Stimulated activated naive CD8-positive, alpha-beta T cell treated with anti-CD3 and anti-CD28 coated beads, Interleukin-15, Interleukin-2, amounts not matched to agents 100 U/mL and 50 U/mL, for 24 hours (primary cell): ENCODE data around the gene IP6K2.
"Not testable (repeated sequence)": the region's sequence is repeated elsewhere in the genome, so short reads cannot be mapped to it uniquely, and the experiment has no call there.

Source experiments
- ATAC-seq: fragments of 150-1000 bp; cut with Tn5 transposase; one replicate; pipeline ENCODE4 v1.10.0; 2021
- DNase-seq: peaks from one replicate; pipeline ENCODE4 v3.0.0; 2021

The IP6K2 gene, protein sequence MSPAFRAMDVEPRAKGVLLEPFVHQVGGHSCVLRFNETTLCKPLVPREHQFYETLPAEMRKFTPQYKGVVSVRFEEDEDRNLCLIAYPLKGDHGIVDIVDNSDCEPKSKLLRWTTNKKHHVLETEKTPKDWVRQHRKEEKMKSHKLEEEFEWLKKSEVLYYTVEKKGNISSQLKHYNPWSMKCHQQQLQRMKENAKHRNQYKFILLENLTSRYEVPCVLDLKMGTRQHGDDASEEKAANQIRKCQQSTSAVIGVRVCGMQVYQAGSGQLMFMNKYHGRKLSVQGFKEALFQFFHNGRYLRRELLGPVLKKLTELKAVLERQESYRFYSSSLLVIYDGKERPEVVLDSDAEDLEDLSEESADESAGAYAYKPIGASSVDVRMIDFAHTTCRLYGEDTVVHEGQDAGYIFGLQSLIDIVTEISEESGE

DNA sequence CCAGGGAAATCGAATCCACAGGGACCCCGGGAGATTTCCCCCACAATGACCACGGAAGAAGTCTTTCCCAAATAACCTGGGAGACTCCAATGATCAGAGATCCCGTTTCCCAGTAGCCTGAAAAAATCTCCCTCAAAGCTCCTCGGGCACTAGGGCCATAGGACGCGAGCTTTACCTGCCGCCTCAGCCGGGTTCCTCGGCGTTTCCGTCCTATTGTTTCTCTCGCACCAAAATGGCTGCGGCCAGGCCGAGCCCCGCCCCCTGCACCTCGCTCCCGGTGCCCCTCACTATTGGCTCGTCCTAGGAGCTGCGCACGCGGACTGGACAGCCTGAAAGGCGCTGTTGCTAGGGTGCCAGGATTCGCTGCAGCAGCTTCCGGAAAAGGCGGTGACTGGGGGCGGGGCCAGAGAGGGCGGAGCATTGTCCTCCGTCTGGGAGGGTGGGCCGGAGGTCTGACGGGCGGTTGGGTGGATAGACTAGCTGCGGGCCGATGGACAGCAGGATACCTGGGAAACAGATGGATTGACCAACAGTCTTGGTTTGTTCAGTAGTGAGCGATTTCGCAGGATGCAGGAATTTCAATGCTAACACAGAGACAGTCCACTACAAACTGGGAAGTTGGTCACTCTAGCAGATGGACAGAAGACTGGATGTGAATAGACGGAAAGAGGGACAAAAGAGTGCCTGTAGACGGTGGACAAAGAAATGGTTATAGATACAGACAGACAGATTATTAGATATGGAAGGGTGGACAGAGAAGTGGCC, at the start of gene IP6K2:
IP6K2 (minus strand) TSS at position 240 of the 765 bp plus-strand sequence. CDS start 21,930 bp downstream, outside the sequence.
- DNase-seq: peak; percentile 100
- peak; percentile 100 for ATAC-seq

DNA sequence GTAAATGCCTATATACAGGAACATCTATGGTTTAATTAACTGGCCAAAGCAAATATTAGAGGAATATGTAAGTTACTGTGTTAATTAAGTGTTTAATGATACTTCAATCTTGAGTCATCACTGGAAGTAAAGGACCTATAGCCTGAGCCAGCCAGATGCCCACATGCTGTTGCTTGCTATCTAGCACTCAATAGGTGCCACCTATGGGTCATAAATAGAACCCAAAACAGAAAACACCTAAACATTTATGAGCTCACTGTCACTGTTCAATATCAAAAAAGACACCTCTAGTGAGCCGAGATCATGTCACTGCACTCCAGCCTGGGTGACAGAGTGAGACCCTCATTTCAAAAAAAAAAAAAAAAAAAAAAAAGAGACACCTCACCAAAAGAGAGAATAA, 48.4 kb upstream of the IP6K2 start:
- DNase-seq (no peak), ATAC-seq (no peak)

DNA sequence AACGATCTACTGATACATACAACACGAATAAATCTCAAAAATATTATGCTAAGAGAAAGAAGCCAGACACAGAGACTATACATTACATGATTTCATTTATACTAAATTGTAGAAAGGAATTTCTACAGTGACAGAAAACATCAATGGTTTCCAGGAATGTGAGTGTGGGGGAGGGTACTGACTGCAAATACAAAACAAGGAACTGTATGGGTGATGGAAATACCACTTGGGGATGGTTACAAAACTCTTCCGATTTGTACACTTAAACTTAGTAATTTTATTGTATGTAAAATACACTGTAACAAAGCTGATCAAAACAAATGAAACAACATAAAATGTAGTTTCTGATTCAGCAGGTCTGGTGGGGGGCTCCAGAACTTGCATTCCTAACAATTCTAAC, 45.8 kb upstream of the IP6K2 start:
- DNase-seq: no peak
- no peak for ATAC-seq

DNA sequence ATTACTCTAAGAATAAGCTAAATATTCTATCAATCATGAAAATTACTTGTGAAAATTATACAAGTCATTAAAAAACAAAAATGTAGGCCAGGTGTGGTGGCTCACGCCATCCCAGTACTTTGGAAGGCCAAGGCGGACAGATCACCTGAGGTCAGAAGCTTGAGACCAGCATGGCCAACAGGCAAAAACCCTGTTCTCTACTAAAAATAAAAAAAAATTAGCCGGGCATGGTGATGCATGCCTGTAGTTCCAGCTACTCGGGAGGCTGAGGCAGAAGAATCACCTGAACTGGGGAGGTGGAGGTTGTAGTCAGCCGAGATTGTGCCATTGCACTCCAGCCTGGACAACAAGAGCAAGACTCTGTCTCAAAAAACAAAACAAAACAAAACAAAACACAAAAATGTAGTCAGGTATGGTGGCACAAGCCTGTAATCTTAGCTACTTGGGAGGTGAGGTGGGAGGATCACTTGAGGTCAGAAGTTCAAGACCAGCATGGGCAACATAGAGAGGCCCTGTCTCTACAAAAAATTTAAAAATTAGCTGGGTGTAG, 43.0 kb upstream of the IP6K2 start:
- ATAC-seq, DNase-seq: not testable (repeated sequence)

DNA sequence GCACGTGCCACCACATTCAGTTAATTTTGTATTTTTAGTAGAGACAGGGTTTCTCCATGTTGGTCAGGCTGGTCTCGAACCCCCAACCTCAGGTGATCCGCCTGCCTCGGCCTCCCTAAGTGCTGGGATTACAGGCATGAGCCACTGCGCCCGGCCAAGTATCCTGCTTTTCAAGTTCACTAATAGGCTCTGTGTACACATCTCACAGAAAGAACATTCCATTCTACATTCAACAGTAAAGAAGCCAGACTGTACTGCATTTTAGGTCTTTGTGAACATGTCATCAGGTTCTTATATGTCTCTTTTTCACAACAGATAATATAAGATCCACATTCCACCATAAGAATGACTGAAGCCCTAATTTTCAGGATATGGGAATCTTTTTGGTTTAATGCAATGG, 42.5 kb upstream of the IP6K2 start:
- not testable (repeated sequence) for ATAC-seq, DNase-seq

DNA sequence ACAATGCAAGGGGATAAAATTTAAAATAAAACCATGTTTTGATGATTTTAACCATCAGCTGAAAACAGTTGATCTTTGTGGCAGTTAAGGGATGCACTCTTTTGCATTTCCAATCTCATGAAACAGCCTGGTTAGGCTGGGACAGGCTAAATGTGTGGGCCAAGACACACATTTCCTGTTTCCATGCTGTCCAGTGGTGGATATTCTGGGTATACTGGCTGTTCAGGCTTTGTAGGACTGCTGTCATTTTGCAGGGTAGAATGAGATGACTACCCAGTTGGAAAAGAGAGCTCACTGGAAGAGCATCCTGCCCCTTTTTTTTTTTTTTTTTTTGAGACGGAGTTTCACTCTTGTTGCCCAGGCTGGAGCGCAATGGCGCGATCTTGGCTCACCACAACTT, 42.0 kb upstream of the IP6K2 start:
- DNase-seq: no peak
- ATAC-seq: no peak

DNA sequence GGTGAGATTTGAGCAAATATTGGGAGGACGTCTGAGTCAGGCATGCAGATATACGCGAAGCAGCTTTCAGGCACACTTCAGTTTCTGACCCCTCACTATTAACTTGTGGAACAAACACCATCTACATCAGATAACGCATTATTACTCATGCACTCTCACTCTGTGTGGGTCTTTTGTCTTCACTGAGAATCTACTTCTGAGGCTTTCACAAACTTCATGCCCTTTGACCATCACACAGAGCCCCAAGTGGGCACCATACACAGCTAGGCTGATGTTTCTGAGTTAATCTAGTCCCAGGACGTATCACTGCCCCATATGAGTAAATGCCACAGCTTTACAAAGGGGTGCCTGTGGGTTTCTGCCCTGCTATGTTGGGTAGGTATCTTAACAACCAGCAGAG, 39.6 kb upstream of the IP6K2 start:
- ATAC-seq (peak; percentile 81), DNase-seq (no peak)

DNA sequence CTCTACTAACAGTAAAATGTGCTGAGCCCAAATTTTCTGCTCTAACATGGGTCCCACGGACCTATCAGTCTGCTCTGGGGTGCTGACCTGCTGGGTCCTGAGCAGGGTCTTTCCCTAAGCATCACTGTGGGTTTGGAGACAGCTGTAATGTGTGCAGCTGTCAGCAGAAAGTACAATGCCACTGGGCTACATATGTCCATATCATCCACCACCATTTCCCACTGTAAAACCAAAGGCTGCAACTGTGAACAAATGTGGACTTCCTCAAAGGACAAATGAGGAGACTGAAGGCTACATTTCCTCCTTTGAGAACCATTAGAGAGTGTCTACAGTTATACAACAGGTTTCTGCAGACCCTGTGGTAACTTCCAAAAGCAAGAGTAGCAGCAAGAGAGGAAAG, 33.8 kb upstream of the IP6K2 start:
- no peak for ATAC-seq
- DNase-seq: no peak

DNA sequence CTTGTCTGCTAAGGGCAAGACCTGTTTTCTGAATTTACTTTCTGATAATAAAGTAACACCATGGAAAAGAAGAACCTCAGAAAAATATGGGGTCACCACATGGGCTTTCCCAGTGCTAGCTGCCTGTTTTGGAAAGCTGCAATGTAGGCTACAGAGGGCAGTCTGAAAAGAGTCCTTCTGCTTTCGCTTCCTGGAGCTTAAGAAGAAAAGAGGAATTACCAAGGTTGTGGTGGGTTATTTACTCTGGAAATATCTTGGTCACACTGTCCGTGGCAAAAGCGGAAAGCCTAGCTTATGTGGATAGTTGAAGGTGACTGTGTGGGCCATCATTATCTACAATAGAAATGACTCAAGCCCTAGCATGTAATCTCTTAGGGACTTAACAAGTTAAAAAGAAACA, 31.7 kb upstream of the IP6K2 start:
- DNase-seq (no peak), ATAC-seq (no peak)

DNA sequence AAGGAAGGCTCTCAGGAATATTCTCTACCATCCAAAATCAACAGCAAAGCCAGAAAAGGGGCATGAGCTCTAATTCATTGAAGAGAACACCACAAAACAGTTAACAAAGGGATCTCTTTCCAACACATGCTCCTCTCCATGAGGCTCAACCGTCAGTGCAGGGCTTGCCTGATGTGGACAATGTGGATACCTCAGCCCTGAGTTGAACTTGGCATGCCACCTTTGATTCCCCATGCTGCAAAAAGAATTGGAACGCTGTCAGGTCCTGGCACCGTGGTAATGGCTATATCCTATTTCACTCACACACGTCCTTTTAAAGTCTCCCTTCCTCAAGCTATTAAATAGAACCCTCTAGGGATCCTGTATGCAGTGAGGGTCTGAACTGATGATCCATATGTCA, 30.7 kb upstream of the IP6K2 start:
- DNase-seq: no peak

DNA sequence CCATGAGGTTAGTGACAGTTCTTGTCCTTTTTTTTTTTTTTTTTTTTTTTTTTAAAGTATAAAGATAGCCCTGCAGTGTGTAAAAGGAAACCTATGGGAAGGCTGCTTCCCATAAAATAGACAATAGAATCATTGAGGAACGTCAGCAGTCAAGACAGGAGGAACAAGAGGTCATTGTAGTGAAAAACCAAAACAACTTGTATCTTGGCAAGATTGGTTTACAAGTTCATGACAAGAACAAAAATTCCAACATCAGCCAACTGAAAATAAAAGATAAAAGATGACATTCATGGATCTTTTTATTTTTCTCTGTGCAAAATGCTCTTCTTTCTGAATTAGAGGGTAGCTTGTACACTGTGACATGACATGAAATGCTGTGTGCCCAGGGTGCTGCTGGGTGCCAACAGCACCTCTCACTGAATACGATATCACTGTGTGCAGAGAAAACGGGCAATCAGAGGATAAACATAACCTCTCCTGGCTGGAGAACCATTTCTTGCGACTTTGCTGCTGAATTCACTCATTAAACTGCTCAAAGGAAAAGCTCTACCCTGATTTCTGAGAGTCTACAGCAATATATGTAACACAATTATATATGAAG, 30.1 kb upstream of the IP6K2 start:
- no peak for ATAC-seq
- no peak for DNase-seq

More for the DNA sequence above, 30.7 kb upstream of the IP6K2 start:
- ATAC-seq: no peak

DNA sequence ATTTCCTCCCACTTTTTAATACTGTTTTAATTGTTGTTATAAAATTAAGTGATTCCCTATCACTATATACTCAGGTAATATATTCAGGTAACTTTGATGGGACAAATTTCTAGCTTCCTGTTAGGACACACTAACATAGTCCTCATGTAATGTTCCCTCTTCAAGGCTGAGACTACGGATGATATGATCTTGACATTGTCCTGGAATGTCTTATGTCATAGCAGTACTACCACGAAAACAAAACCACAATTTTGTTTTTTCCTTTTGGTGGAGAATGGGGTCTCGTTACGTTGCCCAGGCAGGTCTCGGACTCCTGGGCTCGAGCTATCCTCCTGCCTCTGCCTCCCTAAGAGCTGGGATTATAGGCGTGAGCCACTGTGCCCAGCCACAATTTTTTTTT, 26.8 kb upstream of the IP6K2 start:
- DNase-seq (no peak), ATAC-seq (no peak)

DNA sequence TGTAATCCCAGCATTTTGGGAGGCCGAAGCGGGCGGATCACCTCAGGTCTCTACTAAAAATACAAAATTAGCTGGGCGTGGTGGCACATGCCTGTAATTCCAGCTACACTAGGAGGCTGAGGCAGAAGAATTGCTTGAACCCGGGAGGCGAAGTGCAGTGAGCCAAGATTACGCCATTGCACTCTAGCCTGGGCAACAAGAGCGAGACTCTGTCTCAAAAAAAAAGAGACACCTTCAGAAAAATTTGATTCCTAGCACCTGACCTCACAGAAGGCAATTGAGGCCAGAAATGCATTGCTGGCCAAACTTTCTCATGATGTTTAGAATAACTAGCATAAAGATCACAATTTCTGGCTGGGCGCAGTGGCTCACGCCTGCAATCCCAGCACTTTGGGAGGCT, 24.2 kb upstream of the IP6K2 start:
- DNase-seq, ATAC-seq: not testable (repeated sequence)

DNA sequence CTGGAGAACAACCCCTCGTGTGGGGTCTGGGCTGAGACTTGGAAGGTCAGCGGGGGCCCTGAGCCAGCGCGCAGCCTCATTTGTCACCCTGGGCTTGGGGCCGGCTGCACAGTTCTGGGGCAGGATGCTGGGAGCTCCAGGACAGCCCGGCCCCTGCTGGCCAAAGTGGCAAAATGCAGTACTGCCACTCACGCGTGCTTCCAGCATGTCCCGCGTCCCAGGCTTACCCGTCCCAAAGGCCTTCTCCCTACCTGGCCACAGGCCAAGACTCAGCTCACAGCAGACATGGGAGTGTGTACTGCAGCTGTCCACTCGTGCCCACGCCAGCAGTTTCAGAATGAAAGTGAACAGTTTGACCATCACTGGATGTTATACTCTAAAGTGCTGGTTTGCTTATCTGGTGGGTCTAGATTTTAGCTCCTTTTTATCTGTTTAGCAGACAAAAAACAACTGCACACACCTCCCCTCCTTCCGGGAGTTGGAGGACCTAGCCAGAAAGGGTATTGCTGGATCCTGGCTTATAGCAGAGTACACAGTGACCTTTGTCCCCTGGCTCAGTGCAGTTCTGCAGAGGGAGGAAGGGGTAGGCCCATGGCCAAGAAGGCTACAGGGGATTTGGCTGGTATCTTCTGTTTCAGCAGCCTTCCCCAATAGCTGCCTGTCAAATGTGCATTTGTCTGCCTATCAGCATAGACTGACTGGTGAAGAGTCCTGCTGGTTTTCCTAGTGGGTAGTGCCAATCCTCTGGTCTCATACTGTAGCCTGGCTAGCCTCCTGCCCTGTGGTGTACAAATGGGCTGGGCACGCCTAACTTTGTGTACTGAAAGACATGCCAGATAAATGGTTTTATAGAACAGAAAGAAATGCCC, 23.2 kb upstream of the IP6K2 start:
- ATAC-seq: peak; percentile 90
- DNase-seq: peak; percentile 70

DNA sequence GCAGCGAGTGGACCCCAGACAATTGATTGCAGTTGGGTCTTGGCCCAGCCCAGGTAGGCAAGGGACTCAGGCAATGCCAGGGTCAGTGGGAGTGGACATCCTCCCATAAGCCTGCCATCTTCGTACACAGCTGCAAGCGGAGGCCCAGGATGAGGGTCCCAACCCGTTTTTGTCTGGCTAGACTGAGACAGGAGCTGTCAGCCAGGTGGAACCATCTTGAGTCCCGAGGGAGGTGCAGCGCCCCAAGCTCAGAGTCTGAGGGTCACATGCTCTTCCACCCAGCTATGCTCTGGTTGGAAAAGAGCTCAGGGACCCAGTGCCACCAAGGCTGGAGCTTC, 22.6 kb upstream of the IP6K2 start:
- DNase-seq (no peak), ATAC-seq (peak; percentile 12)

DNA sequence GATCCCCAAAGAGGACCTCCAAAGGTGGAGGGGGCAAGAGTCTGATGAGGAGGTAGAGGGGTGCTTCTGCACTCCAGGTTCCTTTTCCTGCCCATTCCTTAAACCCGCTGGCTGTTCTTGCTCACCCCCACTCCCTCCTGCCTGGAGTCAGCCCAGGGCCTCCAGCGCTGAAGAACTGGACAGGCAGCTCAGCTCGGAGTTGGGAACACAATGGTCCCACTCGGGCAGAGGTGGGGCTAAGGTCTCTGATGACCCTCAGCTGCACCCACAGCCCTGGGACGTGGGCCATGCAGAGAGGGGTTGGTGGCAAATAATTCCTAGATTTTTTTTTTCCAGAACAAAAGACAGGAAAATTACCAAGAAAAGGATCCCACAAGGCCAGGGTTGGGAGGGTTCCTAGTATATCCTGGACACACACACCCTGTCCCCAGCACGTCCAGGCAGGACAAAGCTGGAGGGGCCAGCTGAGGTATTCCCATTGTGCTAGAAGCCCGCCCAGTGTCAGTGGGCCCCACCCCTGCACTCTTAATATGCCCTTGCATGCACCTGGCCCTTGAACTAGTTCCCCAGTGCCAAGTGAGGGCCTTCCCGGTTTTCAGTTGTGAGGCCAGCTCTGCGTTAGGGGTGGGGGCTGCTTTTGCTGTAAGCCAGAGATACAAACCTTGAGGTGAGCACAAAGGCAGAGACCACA, 22.1 kb upstream of the IP6K2 start:
- DNase-seq (no peak), ATAC-seq (no peak)

DNA sequence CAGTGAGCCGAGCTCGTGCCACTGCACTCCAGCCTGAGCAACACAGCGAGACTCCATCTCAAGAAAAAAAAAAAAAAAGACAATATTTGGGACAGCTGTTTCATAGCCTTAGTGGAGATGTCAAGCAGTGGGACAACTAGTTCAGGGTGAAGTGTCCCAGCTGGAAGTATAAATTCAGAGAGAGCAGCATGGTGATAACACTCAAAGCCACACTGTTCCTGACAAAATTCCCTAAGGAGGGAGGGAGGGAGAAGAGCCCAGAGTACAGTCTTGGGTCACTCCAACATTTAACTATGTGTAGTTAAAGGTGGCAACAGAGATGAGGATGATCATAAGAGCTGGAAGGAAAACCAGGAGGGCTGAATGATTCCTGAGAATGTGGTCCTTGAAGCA, 21.1 kb upstream of the IP6K2 start:
- ATAC-seq: no peak
- DNase-seq: no peak

DNA sequence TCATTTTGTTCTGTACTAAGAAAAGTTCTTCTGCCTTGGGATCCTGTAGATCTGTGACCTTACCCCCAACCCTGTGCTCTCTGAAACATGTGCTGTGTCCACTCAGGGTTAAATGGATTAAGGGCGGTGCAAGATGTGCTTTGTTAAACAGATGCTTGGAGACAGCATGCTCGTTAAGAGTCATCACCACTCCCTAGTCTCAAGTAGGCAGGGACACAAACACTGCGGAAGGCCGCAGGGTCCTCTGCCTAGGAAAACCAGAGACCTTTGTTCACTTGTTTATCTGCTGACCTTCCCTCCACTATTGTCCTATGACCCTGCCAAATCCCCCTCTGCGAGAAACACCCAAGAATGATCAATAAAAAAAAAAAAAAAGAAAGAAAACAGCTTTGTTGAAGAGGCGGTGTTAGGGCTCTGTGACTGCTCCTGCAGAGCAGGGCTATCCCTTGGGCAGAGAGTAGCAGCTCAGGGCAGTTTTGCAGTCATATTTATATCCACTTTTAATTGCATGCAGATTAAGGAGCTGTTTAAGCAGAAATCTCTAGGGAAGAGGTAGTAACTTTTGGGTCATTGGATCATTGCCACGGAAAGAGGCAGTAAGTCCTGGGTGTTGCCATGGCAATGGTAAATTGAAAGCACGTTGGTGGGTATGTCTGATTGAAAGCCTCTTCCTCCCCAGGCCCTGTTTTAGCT, 18.2 kb upstream of the IP6K2 start:
- ATAC-seq, DNase-seq: not testable (repeated sequence)

DNA sequence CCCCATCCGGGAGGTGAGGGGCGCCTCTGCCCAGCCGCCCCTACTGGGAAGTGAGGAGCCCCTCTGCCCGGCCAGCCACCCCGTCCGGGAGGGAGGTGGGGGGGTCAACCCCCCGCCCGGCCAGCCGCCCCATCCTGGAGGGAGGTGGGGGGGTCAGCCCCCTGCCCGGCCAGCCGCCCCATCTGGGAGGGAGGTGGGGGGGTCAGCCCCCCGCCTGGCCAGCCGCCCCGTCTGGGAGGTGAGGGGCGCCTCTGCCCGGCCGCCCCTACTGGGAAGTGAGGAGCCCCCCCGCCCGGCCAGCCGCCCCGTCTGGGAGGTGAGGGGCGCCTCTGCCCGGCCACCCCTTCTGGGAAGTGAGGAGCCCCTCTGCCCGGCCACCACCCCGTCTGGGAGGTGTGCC, 17.5 kb upstream of the IP6K2 start:
- DNase-seq, ATAC-seq: not testable (repeated sequence)

DNA sequence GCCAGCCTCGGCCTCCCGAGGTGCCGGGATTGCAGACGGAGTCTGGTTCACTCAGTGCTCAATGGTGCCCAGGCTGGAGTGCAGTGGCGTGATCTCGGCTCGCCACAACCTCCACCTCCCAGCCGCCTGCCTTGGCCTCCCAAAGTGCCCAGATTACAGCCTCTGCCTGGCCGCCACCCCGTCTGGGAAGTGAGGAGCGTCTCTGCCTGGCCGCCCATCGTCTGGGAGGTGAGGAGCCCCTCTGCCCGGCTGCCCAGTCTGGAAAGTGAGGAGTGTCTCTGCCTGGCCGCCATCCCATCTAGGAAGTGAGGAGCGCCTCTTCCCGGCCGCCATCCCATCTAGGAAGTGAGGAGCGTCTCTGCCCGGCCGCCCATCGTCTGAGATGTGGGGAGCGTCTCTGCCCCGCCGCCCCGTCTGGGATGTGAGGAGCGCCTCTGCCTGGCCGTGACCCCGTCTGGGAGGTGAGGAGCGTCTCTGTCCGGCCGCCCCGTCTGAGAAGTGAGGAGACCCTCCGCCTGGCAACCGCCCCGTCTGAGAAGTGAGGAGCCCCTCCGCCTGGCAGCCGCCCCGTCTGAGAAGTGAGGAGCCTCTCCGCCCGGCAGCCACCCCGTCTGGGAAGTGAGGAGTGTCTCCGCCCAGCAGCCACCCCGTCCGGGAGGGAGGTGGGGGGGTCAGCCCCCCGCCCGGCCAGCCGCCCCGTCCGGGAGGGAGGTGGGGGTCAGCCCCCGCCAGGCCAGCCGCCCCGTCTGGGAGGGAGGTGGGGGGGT, 16.9 kb upstream of the IP6K2 start:
- ATAC-seq: not testable (repeated sequence)

More for the DNA sequence above, 16.9 kb upstream of the IP6K2 start:
- not testable (repeated sequence) for DNase-seq
